ENCODE data around the gene GSG1.

GRCh38 chr12:13149411-13149810 lies 45.9 kb upstream of the GSG1 start:
- TF ChIP-seq POLR2AphosphoS5 (IDR thresholded peaks at IDR 0.05) (no peak), POLR2A (IDR thresholded peaks at IDR 0.05) (no peak)
- TF ChIP-seq, protein P1, sequence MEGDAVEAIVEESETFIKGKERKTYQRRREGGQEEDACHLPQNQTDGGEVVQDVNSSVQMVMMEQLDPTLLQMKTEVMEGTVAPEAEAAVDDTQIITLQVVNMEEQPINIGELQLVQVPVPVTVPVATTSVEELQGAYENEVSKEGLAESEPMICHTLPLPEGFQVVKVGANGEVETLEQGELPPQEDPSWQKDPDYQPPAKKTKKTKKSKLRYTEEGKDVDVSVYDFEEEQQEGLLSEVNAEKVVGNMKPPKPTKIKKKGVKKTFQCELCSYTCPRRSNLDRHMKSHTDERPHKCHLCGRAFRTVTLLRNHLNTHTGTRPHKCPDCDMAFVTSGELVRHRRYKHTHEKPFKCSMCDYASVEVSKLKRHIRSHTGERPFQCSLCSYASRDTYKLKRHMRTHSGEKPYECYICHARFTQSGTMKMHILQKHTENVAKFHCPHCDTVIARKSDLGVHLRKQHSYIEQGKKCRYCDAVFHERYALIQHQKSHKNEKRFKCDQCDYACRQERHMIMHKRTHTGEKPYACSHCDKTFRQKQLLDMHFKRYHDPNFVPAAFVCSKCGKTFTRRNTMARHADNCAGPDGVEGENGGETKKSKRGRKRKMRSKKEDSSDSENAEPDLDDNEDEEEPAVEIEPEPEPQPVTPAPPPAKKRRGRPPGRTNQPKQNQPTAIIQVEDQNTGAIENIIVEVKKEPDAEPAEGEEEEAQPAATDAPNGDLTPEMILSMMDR (IDR thresholded peaks at IDR 0.05), result no peak
